Measurements from ENCODE around the gene FNIP1. TPM values are rescaled to one million over a fixed set of nuclear protein-coding genes. Genes with fewer than 3 reads are reported as not detected.

The FNIP1 gene
- total RNA-seq, 2 donors from 2014 or later: 52.9 to 54.7 TPM

DNA sequence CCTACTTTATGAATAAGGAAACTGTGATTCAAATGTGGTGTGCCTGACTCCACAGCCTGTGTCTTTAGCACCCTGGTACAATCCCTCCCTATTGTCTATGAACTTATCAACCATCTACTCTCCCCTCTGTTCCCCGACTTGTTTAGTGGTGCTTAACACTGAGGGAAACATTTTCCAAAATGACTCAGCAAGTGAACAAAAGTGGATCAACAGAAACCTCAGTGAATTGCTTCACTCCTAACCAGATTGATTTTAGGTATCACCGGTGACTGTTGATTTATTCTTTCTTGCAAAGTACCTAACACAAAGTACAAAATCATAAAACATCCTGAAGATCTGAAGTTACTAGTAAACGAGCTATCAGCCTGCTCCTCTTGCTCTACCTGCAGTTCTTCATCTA lies 119.7 kb downstream of the FNIP1 start:
- Histone ChIP-seq H3K9me3 (no peaks in the 10 kb centered on the region), H3K27ac (no peak overlapping the region), H3K36me3 (peaks cover 15% of the 10 kb centered on the region), H3K4me1 (ENCODE audit: control insufficient read depth in 1 of 2, low read depth in 2 of 2) (peaks cover 11 to 22% of the 10 kb centered on the region in 2 donors), H3K27me3 (replicated peaks; ENCODE audit: insufficient read depth) (no peaks in the 10 kb centered on the region), H3K4me3 (no peak overlapping the region)
- no peak for ATAC-seq (ENCODE audit: insufficient number of reproducible peaks, low FRiP score, low read depth)
- TF ChIP-seq, protein P1, sequence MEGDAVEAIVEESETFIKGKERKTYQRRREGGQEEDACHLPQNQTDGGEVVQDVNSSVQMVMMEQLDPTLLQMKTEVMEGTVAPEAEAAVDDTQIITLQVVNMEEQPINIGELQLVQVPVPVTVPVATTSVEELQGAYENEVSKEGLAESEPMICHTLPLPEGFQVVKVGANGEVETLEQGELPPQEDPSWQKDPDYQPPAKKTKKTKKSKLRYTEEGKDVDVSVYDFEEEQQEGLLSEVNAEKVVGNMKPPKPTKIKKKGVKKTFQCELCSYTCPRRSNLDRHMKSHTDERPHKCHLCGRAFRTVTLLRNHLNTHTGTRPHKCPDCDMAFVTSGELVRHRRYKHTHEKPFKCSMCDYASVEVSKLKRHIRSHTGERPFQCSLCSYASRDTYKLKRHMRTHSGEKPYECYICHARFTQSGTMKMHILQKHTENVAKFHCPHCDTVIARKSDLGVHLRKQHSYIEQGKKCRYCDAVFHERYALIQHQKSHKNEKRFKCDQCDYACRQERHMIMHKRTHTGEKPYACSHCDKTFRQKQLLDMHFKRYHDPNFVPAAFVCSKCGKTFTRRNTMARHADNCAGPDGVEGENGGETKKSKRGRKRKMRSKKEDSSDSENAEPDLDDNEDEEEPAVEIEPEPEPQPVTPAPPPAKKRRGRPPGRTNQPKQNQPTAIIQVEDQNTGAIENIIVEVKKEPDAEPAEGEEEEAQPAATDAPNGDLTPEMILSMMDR (IDR thresholded peaks at IDR 0.05): no peak
- DNase-seq (ENCODE audit: low spot score): no peak

DNA sequence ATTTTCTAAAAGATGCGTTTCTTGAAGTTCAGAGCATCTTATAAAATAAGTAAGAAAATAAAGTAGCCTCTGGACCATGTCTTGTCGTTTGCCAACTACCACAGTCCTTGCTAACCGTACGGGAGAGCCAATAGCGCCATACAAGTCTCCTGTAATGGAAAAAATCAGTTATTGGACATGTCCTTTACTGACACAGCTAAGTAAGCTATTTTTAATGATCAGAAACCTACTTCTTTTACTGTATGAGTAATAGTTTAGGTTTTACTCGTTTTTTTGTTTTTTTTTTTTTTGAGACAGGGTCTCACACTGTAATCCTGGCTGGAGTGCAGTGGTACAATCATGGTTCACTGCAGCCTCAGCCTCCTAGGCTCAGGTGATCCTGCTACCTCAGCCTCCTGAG lies 124.0 kb downstream of the FNIP1 start:
- peaks cover 8% of the 10 kb centered on the region for H3K36me3 ChIP-seq
- ATAC-seq (ENCODE audit: insufficient number of reproducible peaks, low FRiP score, low read depth) (no peak), DNase-seq (ENCODE audit: low spot score) (no peak)
- no peaks in the 10 kb centered on the region for H3K9me3 ChIP-seq
- no peaks in the 10 kb centered on the region for H3K27me3 ChIP-seq (replicated peaks; ENCODE audit: insufficient read depth)
- TF ChIP-seq, protein P1 (IDR thresholded peaks at IDR 0.05): no peak
- peak overlapping the region; percentile 64 to 72 for H3K27ac ChIP-seq
- H3K4me3 ChIP-seq: peak overlapping the region; percentile 1
- H3K4me1 ChIP-seq (ENCODE audit: control insufficient read depth in 1 of 2, low read depth in 2 of 2): peaks cover 18 to 30% of the 10 kb centered on the region in 2 donors

DNA sequence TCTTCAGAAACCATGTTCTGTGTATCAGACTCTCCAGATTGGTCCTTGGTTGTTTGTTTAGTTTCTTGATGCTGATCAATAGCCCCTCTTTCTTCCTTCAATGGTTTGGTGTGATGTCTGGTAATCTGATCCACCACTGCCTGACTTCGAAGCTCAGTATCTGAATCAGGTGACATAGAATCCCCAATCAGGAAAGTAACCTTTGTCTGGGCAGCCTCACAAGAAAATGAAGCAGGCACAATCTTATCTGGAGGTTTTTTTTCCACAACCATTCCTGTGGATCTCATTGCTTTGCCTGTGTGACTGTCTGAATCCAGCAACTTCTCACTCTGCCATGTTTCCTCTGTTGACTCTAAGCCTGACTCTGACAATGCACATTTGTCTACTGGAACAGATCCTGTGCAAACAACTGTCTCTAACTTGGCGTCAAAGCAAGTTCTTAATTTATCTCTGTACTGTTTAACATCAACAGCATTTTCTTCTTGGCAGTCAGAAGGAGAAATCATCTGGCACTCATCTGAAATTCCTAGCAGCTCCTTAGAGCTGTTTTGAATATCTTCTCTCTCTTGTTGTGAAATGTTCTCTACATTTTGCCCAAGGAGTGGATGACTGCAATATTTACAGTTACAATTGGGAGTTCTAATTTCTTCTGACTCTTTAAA lies 124.7 kb downstream of the FNIP1 start:
- Histone ChIP-seq H3K9me3 (no peaks in the 10 kb centered on the region), H3K4me1 (ENCODE audit: control insufficient read depth in 1 of 2, low read depth in 2 of 2) (peaks cover 18 to 30% of the 10 kb centered on the region in 2 donors), H3K4me3 (peak overlapping the region; percentile 1), H3K27ac (peak overlapping the region; percentile 64 to 72), H3K27me3 (replicated peaks; ENCODE audit: insufficient read depth) (no peaks in the 10 kb centered on the region), H3K36me3 (peaks cover 2% of the 10 kb centered on the region)
- ATAC-seq (ENCODE audit: insufficient number of reproducible peaks, low FRiP score, low read depth) (peak; percentile 41), DNase-seq (ENCODE audit: low spot score) (no peak)
- TF ChIP-seq, protein P1 (IDR thresholded peaks at IDR 0.05): no peak

DNA sequence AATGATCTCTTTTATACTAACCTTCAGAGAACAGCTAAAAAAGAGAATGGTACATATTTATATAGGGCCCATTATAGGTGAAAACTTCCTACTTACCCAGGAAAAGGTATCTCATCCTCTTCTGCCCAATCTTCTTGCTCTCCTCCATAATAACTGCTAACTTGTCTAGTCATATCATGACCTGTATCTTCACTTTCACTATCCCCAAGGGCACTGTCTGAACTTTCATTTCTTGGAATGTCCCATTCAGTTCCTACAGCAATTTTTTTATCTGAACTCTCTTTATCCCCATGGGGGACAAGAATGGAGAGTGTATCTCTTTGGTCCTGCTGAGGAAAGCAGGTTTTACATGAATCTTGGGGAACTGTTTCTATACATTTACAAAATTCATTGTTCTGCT lies 125.4 kb downstream of the FNIP1 start:
- Histone ChIP-seq H3K27me3 (replicated peaks; ENCODE audit: insufficient read depth) (no peaks in the 10 kb centered on the region), H3K9me3 (no peaks in the 10 kb centered on the region), H3K4me1 (ENCODE audit: control insufficient read depth in 1 of 2, low read depth in 2 of 2) (peaks cover 18 to 36% of the 10 kb centered on the region in 2 donors), H3K4me3 (no peak overlapping the region), H3K27ac (peak overlapping the region; percentile 64 to 72), H3K36me3 (no peaks in the 10 kb centered on the region)
- no peak for ATAC-seq (ENCODE audit: insufficient number of reproducible peaks, low FRiP score, low read depth)
- DNase-seq (ENCODE audit: low spot score): no peak
- TF ChIP-seq, protein P1 (IDR thresholded peaks at IDR 0.05): no peak

DNA sequence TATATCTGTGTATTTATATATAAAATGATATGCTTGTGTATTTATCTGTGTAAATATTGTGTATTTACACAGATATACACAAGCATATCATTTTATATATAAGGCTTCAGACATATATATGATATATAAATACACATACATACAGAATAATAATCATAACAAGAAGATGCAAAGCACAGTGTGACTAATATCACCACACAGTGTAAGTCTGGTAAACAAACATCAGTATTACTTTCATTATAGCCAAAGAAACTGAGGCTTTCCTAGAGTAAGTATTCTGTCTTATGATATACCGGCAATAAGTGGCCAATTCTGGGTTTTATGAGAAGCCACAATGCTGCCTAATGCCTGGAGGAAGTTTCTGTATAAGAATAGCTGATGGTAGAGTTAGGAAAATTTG lies 131.9 kb downstream of the FNIP1 start:
- no peaks in the 10 kb centered on the region for H3K9me3 ChIP-seq
- no peak overlapping the region for H3K4me3 ChIP-seq
- DNase-seq (ENCODE audit: low spot score) (no peak), ATAC-seq (ENCODE audit: insufficient number of reproducible peaks, low FRiP score, low read depth) (no peak)
- H3K27me3 ChIP-seq (replicated peaks; ENCODE audit: insufficient read depth): no peaks in the 10 kb centered on the region
- H3K36me3 ChIP-seq: peaks cover 19% of the 10 kb centered on the region
- TF ChIP-seq, protein P1 (IDR thresholded peaks at IDR 0.05): no peak
- H3K27ac ChIP-seq: no peak overlapping the region
- H3K4me1 ChIP-seq (ENCODE audit: control insufficient read depth in 1 of 2, low read depth in 2 of 2): peaks cover 0 to 12% of the 10 kb centered on the region in 2 donors
